SK-N-SH (cell line): ENCODE data around the gene KRT3. TPM values are rescaled to one million over a fixed set of nuclear protein-coding genes. Genes with fewer than 3 reads are reported as not detected.

Experiments used
- CTCF ChIA-PET: fragments of 300-600, 350-600 bp; formaldehyde crosslinking; extraction: SDS; loops from one replicate; lab custom pipeline; 2021; lab: Yijun Ruan, JAX
- POLR2A ChIA-PET: fragments of 350-600 bp; sonication (Branson Sonifier 250); formaldehyde crosslinking; extraction: SDS; loops from one replicate; lab custom pipeline; 2020; ENCODE audit warnings: antibody characterized with exemption, inconsistent platforms; lab: Yijun Ruan, JAX
- DNase-seq: peaks from one replicate; pipeline ENCODE4 v3.0.0; 2012
- H2AFZ ChIP-seq: fragments of 200-600 bp; sonication (generic); 2 replicates; pipeline ENCODE4 v1.8.1; 2016; ENCODE audit warnings: antibody characterized with exemption, mild to moderate bottlenecking, low read depth
- H3F3A ChIP-seq: fragments of 200-600 bp; sonication (generic); replicated peaks from 2 replicates; pipeline ENCODE3; 2016; ENCODE audit warnings: antibody characterized with exemption, mild to moderate bottlenecking; ENCODE audit not compliant: insufficient read depth
- H3K27ac ChIP-seq, 2 experiments: fragments of 200-500 bp in 1 of 2; fragments of 200-600 bp in 1 of 2; sonication (Bioruptor generic) in 1 of 2; sonication (generic), shearing (Covaris generic) in 1 of 2; 2 replicates each; pipeline versions ENCODE4 v1.5.1 to v1.6.1; 2014 to 2016; ENCODE audit warnings: low read depth in 2 of 2, inconsistent platforms in 1 of 2, low read length in 1 of 2, mild to moderate bottlenecking in 1 of 2, mixed read lengths in 1 of 2
- H3K27me3 ChIP-seq: fragments of 200-600 bp; sonication (generic), shearing (Covaris generic); 2 replicates; pipeline ENCODE4 v1.6.1; 2016; ENCODE audit warnings: mixed run types; ENCODE audit not compliant: insufficient read depth
- H3K36me3 ChIP-seq, 2 experiments: fragments of 200-500 bp in 1 of 2; fragments of 200-600 bp in 1 of 2; sonication (Bioruptor generic) in 1 of 2; sonication (generic) in 1 of 2; replicated peaks in 1 of 2; 2 replicates each; pipeline versions ENCODE3 to v1.5.1; 2014 to 2016; ENCODE audit warnings: low read length in 1 of 2, mild to moderate bottlenecking in 1 of 2; ENCODE audit not compliant: insufficient read depth in 2 of 2, control insufficient read depth in 1 of 2
- H3K4me1 ChIP-seq, 2 experiments: fragments of 200-500 bp in 1 of 2; fragments of 200-600 bp in 1 of 2; sonication (Bioruptor generic) in 1 of 2; sonication (generic), shearing (Covaris generic) in 1 of 2; 2 replicates each; pipeline versions ENCODE4 v1.5.1 to v1.6.1; 2014 to 2016; ENCODE audit warnings: low read depth in 1 of 2, low read length in 1 of 2, mixed run types in 1 of 2; ENCODE audit not compliant: insufficient read depth in 2 of 2, control insufficient read depth in 1 of 2
- H3K4me2 ChIP-seq: fragments of 200-600 bp; sonication (generic), shearing (Covaris generic); 2 replicates; pipeline ENCODE4 v1.6.1; 2017; ENCODE audit warnings: mixed run types
- H3K4me3 ChIP-seq, 2 experiments: fragments of 200-500 bp in 1 of 2; fragments of 200-600 bp in 1 of 2; sonication (Bioruptor generic) in 1 of 2; sonication (generic), shearing (Covaris generic) in 1 of 2; 2 replicates each; pipeline versions ENCODE4 v1.5.1 to v1.8.1; 2014 to 2016; ENCODE audit warnings: low read depth in 2 of 2, inconsistent platforms in 1 of 2, low read length in 1 of 2, mild to moderate bottlenecking in 1 of 2, mixed read lengths in 1 of 2, moderate library complexity in 1 of 2
- H3K79me2 ChIP-seq: fragments of 200-600 bp; sonication (generic); 2 replicates; pipeline ENCODE4 v1.8.1; 2017; ENCODE audit warnings: mild to moderate bottlenecking; ENCODE audit not compliant: insufficient read depth
- H3K9ac ChIP-seq: fragments of 200-600 bp; sonication (generic); 2 replicates; pipeline ENCODE4 v1.6.1; 2017; ENCODE audit warnings: mixed run types
- H3K9me2 ChIP-seq: fragments of 200-600 bp; sonication (generic); 2 replicates; pipeline ENCODE4 v1.6.1; 2017; ENCODE audit warnings: mixed run types
- H3K9me3 ChIP-seq: fragments of 200-600 bp; sonication (generic); 2 replicates; pipeline ENCODE4 v1.6.1; 2017; ENCODE audit warnings: mixed run types, mild to moderate bottlenecking, moderate library complexity
- H4K20me1 ChIP-seq: fragments of 200-600 bp; sonication (generic); 2 replicates; pipeline ENCODE4 v1.6.1; 2017; ENCODE audit warnings: mild to moderate bottlenecking, mixed run types; ENCODE audit not compliant: insufficient read depth
- CHD2 ChIP-seq: fragments of 150-350 bp; IDR thresholded peaks from 2 replicates; pipeline ENCODE4 v1.6.1; 2018; ENCODE audit warnings: low read length; ENCODE audit not compliant: partially characterized antibody
- CTCF ChIP-seq: fragments of 200-600 bp; sonication (generic); IDR thresholded peaks from 2 replicates; pipeline ENCODE4 v1.6.1; 2017; ENCODE audit warnings: antibody characterized with exemption, mild to moderate bottlenecking, moderate library complexity
- MAX ChIP-seq: IDR thresholded peaks from 2 replicates; pipeline ENCODE4 v1.4.0; 2012; ENCODE audit warnings: low read depth
- NRF1 ChIP-seq: IDR thresholded peaks from 2 replicates; pipeline ENCODE4 v1.6.1; 2012; ENCODE audit warnings: low read depth, mild to moderate bottlenecking, low read length
- PBX3 ChIP-seq: IDR thresholded peaks from 2 replicates; pipeline ENCODE4; 2012
- RAD21 ChIP-seq: IDR thresholded peaks from 2 replicates; pipeline ENCODE4 v1.6.1; 2012; ENCODE audit warnings: mild to moderate bottlenecking, low read length
- RCOR1 ChIP-seq: fragments of 150-350 bp; IDR thresholded peaks from 2 replicates; pipeline ENCODE4 v1.6.1; 2017; ENCODE audit warnings: antibody characterized with exemption, low read length
- REST ChIP-seq: IDR thresholded peaks from 2 replicates; pipeline ENCODE4 v1.6.1; 2012; ENCODE audit warnings: mild to moderate bottlenecking, low read depth, low read length, moderate library complexity
- RFX5 ChIP-seq: IDR thresholded peaks from 2 replicates; pipeline ENCODE4 v1.6.1; 2012; ENCODE audit warnings: mild to moderate bottlenecking, improper control_type of control experiment, low read length
- SMC3 ChIP-seq: IDR thresholded peaks from 2 replicates; pipeline ENCODE4 v1.6.1; 2012; ENCODE audit warnings: low read depth, low read length, improper control_type of control experiment
- TEAD4 ChIP-seq: IDR thresholded peaks from 2 replicates; pipeline ENCODE4 v1.4.0; 2012; ENCODE audit warnings: mild to moderate bottlenecking, borderline replicate concordance; ENCODE audit not compliant: insufficient read depth
- USF1 ChIP-seq: IDR thresholded peaks from 2 replicates; pipeline ENCODE4 v1.4.0; 2012; ENCODE audit warnings: low read depth, borderline replicate concordance
- WGBS: methylation state at CpG from one replicate; pipeline ENCODE4 v1.1.6; 2017; ENCODE audit warnings: low lambda C conversion rate; 5-methylcytosine and 5-hydroxymethylcytosine counted together
- polyA plus RNA-seq, 3 experiments: library from polyadenylated mRNA; depleted of rRNA; stranded (reverse); fragments of >200 nt; gene quantifications; 2 replicates each; pipeline ENCODE4 v1.2.3, GENCODE V29; 2012

The KRT3 gene
- polyA plus RNA-seq, 1 of the 3 experiments (the other 2 are of a cell fraction), result not detected

GRCh38 chr12:52774629-52775250, 21.2 kb downstream of the KRT3 start:
- H4K20me1 ChIP-seq, result no peaks in the 10 kb centered on the region
- H3K4me3 ChIP-seq, result no peak overlapping the region
- ChIA-PET POLR2A (no interaction called here), CTCF (interaction anchor here (1.2 kb wide), 1 partner anchor 10 kb away, joined by 3 read pairs; no protein-coding TSS in a partner anchor)
- H2AFZ ChIP-seq, result no peak overlapping the region
- H3K79me2 ChIP-seq, result no peaks in the 10 kb centered on the region
- H3K9me3 ChIP-seq, result no peaks in the 10 kb centered on the region
- H3F3A ChIP-seq, result no peaks in the 10 kb centered on the region
- H3K9me2 ChIP-seq, result no peaks in the 10 kb centered on the region
- TF ChIP-seq CTCF (no peak), REST (no peak), USF1 (no peak), RAD21 (no peak), MAX (no peak), NRF1 (no peak), CHD2 (no peak)
- no peak for DNase-seq
- 28% methylated on average over 7 of the region's 8 CpGs for WGBS
- H3K27me3 ChIP-seq, result peaks cover 54% of the 10 kb centered on the region
- H3K9ac ChIP-seq, result no peak overlapping the region
- no peaks in the 10 kb centered on the region for H3K36me3 ChIP-seq
- no peak overlapping the region for H3K27ac ChIP-seq
- no peak overlapping the region for H3K4me2 ChIP-seq
- no peaks in the 10 kb centered on the region for H3K4me1 ChIP-seq

- no peaks in the 10 kb centered on the region for H3K9me3 ChIP-seq
- no peaks in the 10 kb centered on the region for H4K20me1 ChIP-seq
- no peak overlapping the region for H3K4me3 ChIP-seq
- no peaks in the 10 kb centered on the region for H3K4me1 ChIP-seq
- H3K27ac ChIP-seq, result no peak overlapping the region
- no peak overlapping the region for H3K9ac ChIP-seq
- CTCF ChIA-PET, result interaction anchor here (1.1 kb wide), 1 partner anchor 8 kb away, joined by 3 read pairs; no protein-coding TSS in a partner anchor
- H2AFZ ChIP-seq, result no peak overlapping the region
- POLR2A ChIA-PET, result no interaction called here
- peaks cover 43% of the 10 kb centered on the region for H3K27me3 ChIP-seq
- H3F3A ChIP-seq, result no peaks in the 10 kb centered on the region
- H3K79me2 ChIP-seq, result no peaks in the 10 kb centered on the region
- no peak for DNase-seq
- H3K4me2 ChIP-seq, result no peak overlapping the region
- 17% methylated on average over 3 of the region's 3 CpGs for WGBS
- H3K36me3 ChIP-seq, result no peaks in the 10 kb centered on the region
- H3K9me2 ChIP-seq, result no peaks in the 10 kb centered on the region
- TF ChIP-seq MAX, result no peak
- no peak for TF ChIP-seq RCOR1
- TF ChIP-seq SMC3, result no peak
- TF ChIP-seq TEAD4, result no peak
- no peak for TF ChIP-seq PBX3
- no peak for TF ChIP-seq USF1
- no peak for TF ChIP-seq REST
- no peak for TF ChIP-seq RFX5
These were observed 23.1 kb downstream of the KRT3 start for GRCh38 chr12:52772772-52773171.
